GM10266 (cell line): ENCODE results near the gene ACSM6.

Source experiments
- DNase-seq: peaks from one replicate; pipeline ENCODE4 v3.0.0; 2012; ENCODE audit errors: extremely low spot score
- CTCF ChIP-seq: IDR thresholded peaks from 2 replicates; pipeline ENCODE4 v1.5.1; 2012; ENCODE audit warnings: mild to moderate bottlenecking, low read depth; ENCODE audit not compliant: control insufficient read depth, insufficient read depth; ENCODE audit errors: missing control alignments

ACSM6 gene

GRCh38 chr10:95254629-95255028, 60.6 kb downstream of the ACSM6 start:
- no peak for TF ChIP-seq CTCF
- no peak for DNase-seq

- no peak for TF ChIP-seq CTCF
- DNase-seq: no peak
These were observed 62.2 kb downstream of the ACSM6 start for GRCh38 chr10:95256268-95256667.

DNA sequence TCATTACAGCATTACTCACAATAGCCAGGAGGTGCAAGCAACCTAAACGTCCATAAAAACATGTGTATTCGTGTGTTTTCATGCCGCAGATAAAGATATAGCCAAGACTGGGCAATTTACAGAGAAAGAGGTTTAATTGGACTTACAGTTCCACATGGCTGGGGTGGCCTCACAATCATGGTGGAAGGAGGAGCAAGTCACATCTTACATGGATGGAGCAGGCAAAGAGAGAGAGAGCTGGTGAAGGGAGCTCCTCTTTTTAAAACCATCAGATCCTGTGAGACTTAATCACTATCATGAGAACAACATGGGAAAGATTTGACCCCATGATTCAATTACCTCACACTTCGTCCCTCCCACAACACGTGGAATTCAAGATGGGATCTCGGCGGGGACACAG, 63.8 kb downstream of the ACSM6 start:
- DNase-seq: no peak
- no peak for TF ChIP-seq CTCF

DNA sequence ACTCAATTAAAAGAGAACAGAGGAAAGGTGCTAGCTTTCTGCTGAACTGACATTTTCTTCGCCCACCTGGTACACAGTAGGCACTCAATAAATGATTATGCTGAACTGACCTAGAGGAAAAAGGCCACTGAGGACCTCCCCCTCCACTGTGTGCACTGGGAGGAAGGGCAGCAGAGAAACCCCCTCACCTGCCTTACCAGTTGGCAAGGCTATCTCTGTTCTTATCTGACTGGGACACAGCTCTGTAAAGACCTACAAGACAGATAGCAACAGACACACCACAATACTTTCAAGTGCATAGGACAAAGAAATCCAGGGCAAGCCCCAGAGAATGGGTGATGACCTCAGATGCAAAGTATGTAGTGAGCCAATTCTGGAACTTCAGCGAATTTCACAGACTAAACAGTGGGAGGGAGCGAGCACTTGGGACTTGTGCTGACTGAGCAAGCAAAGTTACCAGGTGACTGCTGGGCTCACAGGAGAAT, 66.4 kb downstream of the ACSM6 start:
- no peak for TF ChIP-seq CTCF
- no peak for DNase-seq

- no peak for DNase-seq
- TF ChIP-seq CTCF: no peak
These were observed 67.0 kb downstream of the ACSM6 start for GRCh38 chr10:95260909-95261552.

GRCh38 chr10:95261926-95262325, 67.9 kb downstream of the ACSM6 start:
- no peak for DNase-seq
- TF ChIP-seq CTCF: no peak

- TF ChIP-seq CTCF: no peak
- no peak for DNase-seq
These were observed 68.9 kb downstream of the ACSM6 start for GRCh38 chr10:95262763-95263518.
